ENCODE measurements around the gene SMCO3. TPM values are rescaled to one million over a fixed set of nuclear protein-coding genes. Genes with fewer than 3 reads are reported as not detected.

The SMCO3 gene
- polyA plus RNA-seq, 1 of the 3 experiments (the other 2 are of a cell fraction): 0.03 TPM

GRCh38 chr12:14824012-14824634 lies 10.1 kb upstream of the SMCO3 start:
- H3K4me1 ChIP-seq (ENCODE audit: control insufficient read depth in 1 of 2, insufficient read depth in 2 of 2, low read depth in 1 of 2, low read length in 1 of 2): no peaks in the 10 kb centered on the region; a peak in 1 of 4 replicates
- H3K4me3 ChIP-seq (ENCODE audit: low read depth in 2 of 2, low read length in 1 of 2): no peak overlapping the region
- no peaks in the 10 kb centered on the region for H3K27me3 ChIP-seq (ENCODE audit: insufficient read depth)
- no peaks in the 10 kb centered on the region for H3K9me2 ChIP-seq
- CTCF ChIA-PET: interaction anchor here (0.7 to 1.4 kb wide), 2 partner anchors 26 to 179 kb away, joined by 3 read pairs; no protein-coding TSS in a partner anchor
- no peak overlapping the region for H3K4me2 ChIP-seq
- TF ChIP-seq ELF1 (IDR thresholded peaks at IDR 0.05): no peak
- peak; percentile 14; the same call in 1 of the 2 replicates for TF ChIP-seq FOSL2 (IDR thresholded peaks at IDR 0.05; ENCODE audit: borderline replicate concordance, low read depth)
- no peak for TF ChIP-seq RFX5 (IDR thresholded peaks at IDR 0.05; ENCODE audit: low read length)
- H4K20me1 ChIP-seq (ENCODE audit: insufficient read depth): no peaks in the 10 kb centered on the region
- peak overlapping the region in 1 of 2 experiments; percentile 1; a peak in 1 of 4 replicates for H3K27ac ChIP-seq (ENCODE audit: low read depth in 2 of 2, low read length in 1 of 2)
- H3K9ac ChIP-seq: no peak overlapping the region
- no peaks in the 10 kb centered on the region for H3F3A ChIP-seq (replicated peaks; ENCODE audit: insufficient read depth)
- WGBS (ENCODE audit: low lambda C conversion rate): 30% methylated on average over 1 of the region's 1 CpG
- H2AFZ ChIP-seq (ENCODE audit: low read depth): 0 out of 2 replicates have a peak overlapping the region, but pooled peaks have one; percentile 42
- POLR2A ChIA-PET: no interaction called here
- H3K9me3 ChIP-seq: no peaks in the 10 kb centered on the region
- no peak for DNase-seq
- H3K36me3 ChIP-seq (replicated peaks in 1 of 2; ENCODE audit: control insufficient read depth in 1 of 2, insufficient read depth in 2 of 2, low read length in 1 of 2): no peaks in the 10 kb centered on the region
- no peaks in the 10 kb centered on the region for H3K79me2 ChIP-seq (ENCODE audit: insufficient read depth)

GRCh38 chr12:14811486-14811885 lies 2.5 kb downstream of the SMCO3 start:
- no peak for DNase-seq
- no peaks in the 10 kb centered on the region for H3K9me3 ChIP-seq
- WGBS (ENCODE audit: low lambda C conversion rate): 96% methylated on average over 2 of the region's 2 CpGs
- no peaks in the 10 kb centered on the region for H3K9me2 ChIP-seq
- H3K27me3 ChIP-seq (ENCODE audit: insufficient read depth): no peaks in the 10 kb centered on the region
- H3K4me1 ChIP-seq (ENCODE audit: control insufficient read depth in 1 of 2, insufficient read depth in 2 of 2, low read depth in 1 of 2, low read length in 1 of 2): no peaks in the 10 kb centered on the region
- CTCF ChIA-PET: interaction anchor here (0.8 to 2.1 kb wide), 10 partner anchors 14 to 412 kb away, joined by 3 to 11 read pairs (median 3); partner anchors contain the start of gene RERG
- H3K9ac ChIP-seq: no peak overlapping the region
- H3K4me2 ChIP-seq: no peak overlapping the region
- no peaks in the 10 kb centered on the region for H3K36me3 ChIP-seq (replicated peaks in 1 of 2; ENCODE audit: control insufficient read depth in 1 of 2, insufficient read depth in 2 of 2, low read length in 1 of 2)
- POLR2A ChIA-PET: no interaction called here
- TF ChIP-seq RXRA (IDR thresholded peaks at IDR 0.05; ENCODE audit: borderline replicate concordance, low read depth) (no peak), GABPA (IDR thresholded peaks at IDR 0.05; ENCODE audit: low read depth) (no peak), NRF1 (IDR thresholded peaks at IDR 0.05; ENCODE audit: low read depth, low read length) (no peak), TEAD4 (IDR thresholded peaks at IDR 0.05; ENCODE audit: borderline replicate concordance, insufficient read depth) (no peak), YY1 (IDR thresholded peaks at IDR 0.05; ENCODE audit: low read depth) (no peak), RFX5 (IDR thresholded peaks at IDR 0.05; ENCODE audit: low read length) (no peak)
- no peak overlapping the region for H3K27ac ChIP-seq (ENCODE audit: low read depth in 2 of 2, low read length in 1 of 2)
- H3F3A ChIP-seq (replicated peaks; ENCODE audit: insufficient read depth): no peaks in the 10 kb centered on the region
- no peaks in the 10 kb centered on the region for H4K20me1 ChIP-seq (ENCODE audit: insufficient read depth)
- no peak overlapping the region for H2AFZ ChIP-seq (ENCODE audit: low read depth)
- no peaks in the 10 kb centered on the region for H3K79me2 ChIP-seq (ENCODE audit: insufficient read depth)
- H3K4me3 ChIP-seq (ENCODE audit: low read depth in 2 of 2, low read length in 1 of 2): no peak overlapping the region

GRCh38 chr12:14810953-14811483 lies 3.0 kb downstream of the SMCO3 start:
- no peaks in the 10 kb centered on the region for H3K79me2 ChIP-seq (ENCODE audit: insufficient read depth)
- H3F3A ChIP-seq (replicated peaks; ENCODE audit: insufficient read depth): no peaks in the 10 kb centered on the region
- ChIA-PET POLR2A (no interaction called here), CTCF (interaction anchor here (0.8 to 2.1 kb wide), 10 partner anchors 14 to 413 kb away, joined by 3 to 11 read pairs (median 3); partner anchors contain the start of gene RERG)
- H3K27me3 ChIP-seq (ENCODE audit: insufficient read depth): no peaks in the 10 kb centered on the region
- H3K4me3 ChIP-seq (ENCODE audit: low read depth in 2 of 2, low read length in 1 of 2): no peak overlapping the region
- H3K9me2 ChIP-seq: no peaks in the 10 kb centered on the region
- H3K4me2 ChIP-seq: no peak overlapping the region
- 75% methylated on average over 1 of the region's 1 CpG for WGBS (ENCODE audit: low lambda C conversion rate)
- H3K36me3 ChIP-seq (replicated peaks in 1 of 2; ENCODE audit: control insufficient read depth in 1 of 2, insufficient read depth in 2 of 2, low read length in 1 of 2): no peaks in the 10 kb centered on the region
- H2AFZ ChIP-seq (ENCODE audit: low read depth): no peak overlapping the region
- no peak for DNase-seq
- no peaks in the 10 kb centered on the region for H4K20me1 ChIP-seq (ENCODE audit: insufficient read depth)
- no peaks in the 10 kb centered on the region for H3K9me3 ChIP-seq
- no peaks in the 10 kb centered on the region for H3K4me1 ChIP-seq (ENCODE audit: control insufficient read depth in 1 of 2, insufficient read depth in 2 of 2, low read depth in 1 of 2, low read length in 1 of 2)
- H3K9ac ChIP-seq: no peak overlapping the region
- TF ChIP-seq EZH2phosphoT487 (IDR thresholded peaks at IDR 0.05; ENCODE audit: borderline replicate concordance, low read depth): no peak
- TF ChIP-seq NRF1 (IDR thresholded peaks at IDR 0.05; ENCODE audit: low read depth, low read length): no peak
- TF ChIP-seq MEF2A (IDR thresholded peaks at IDR 0.05; ENCODE audit: borderline replicate concordance, low read depth): no peak
- no peak for TF ChIP-seq RXRA (IDR thresholded peaks at IDR 0.05; ENCODE audit: borderline replicate concordance, low read depth)
- peak; percentile 56 for TF ChIP-seq RAD21 (IDR thresholded peaks at IDR 0.05; ENCODE audit: low read length)
- peak; percentile 66 for TF ChIP-seq CTCF (IDR thresholded peaks at IDR 0.05)
- no peak for TF ChIP-seq SIN3A (IDR thresholded peaks at IDR 0.05; ENCODE audit: borderline replicate concordance, low read depth, low read length)
- no peak for TF ChIP-seq FOXJ3 (CRISPR knock-in tag; IDR thresholded peaks at IDR 0.05)
- no peak for TF ChIP-seq TAF1 (IDR thresholded peaks at IDR 0.05; ENCODE audit: borderline replicate concordance, low read depth, low read length)
- no peak for TF ChIP-seq TEAD4 (IDR thresholded peaks at IDR 0.05; ENCODE audit: borderline replicate concordance, insufficient read depth)
- TF ChIP-seq FOXM1 (IDR thresholded peaks at IDR 0.05; ENCODE audit: low read depth): no peak
- no peak for TF ChIP-seq RFX5 (IDR thresholded peaks at IDR 0.05; ENCODE audit: low read length)
- TF ChIP-seq SMC3 (IDR thresholded peaks at IDR 0.05; ENCODE audit: low read depth, low read length): peak; percentile 63
- H3K27ac ChIP-seq (ENCODE audit: low read depth in 2 of 2, low read length in 1 of 2): no peak overlapping the region

Data from SK-N-SH (cell line).